KG1 (cell line): ENCODE data around the gene CD300A.

ENCODE experiments used
- DNase-seq: peaks from one replicate; lab custom pipeline; 2025; lab: John Stamatoyannopoulos, UW

Gene CD300A

GRCh38 chr17:74466111-74466827 lies at the start of gene CD300A:
Gene CD300A, plus strand, starts transcription at chr17:74466634. Its CDS starts 70 bp downstream, at chr17:74466704.
- peak; percentile 75 for DNase-seq

DNA sequence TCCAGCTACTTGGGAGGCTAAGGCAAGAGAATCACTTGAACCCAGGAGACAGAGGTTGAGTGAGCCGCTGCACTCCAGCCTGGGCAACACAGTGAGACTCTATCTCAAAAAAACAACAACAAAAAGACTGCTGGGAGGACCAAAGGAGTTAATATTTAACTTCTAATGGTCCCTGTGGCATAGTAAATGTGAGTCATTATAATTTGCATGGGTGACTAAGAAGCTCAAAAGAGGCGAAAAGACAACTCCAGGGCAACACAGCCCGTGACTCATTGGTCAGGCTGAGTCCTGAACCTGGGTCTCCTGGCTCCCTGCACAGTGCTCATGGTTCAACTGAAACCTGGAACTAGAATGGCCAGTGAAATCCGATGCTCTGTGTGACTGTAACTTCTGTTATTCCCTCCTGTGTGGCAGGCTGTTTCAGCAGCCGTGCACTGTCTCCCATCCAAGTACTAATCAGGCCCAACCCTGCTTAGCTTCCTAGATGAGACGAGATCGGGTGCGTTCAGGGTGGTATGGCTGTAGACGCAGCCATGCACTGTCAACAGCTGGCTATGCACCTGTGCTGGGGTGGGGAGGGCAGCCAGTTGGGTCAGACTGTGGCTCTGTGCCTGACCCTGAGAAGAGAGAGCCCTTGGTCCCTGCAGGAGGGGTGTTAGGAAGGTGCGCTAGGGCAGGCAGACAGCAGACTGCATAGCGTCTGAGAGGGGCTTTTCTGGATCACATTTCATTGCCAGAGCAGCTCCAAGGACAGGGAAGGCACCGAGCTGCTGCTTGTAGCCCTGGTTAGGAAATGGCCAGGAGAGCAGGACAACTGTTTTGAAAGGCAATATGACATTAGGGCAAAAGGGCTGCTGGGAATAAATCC lies 49.0 kb upstream of the CD300A start:
- DNase-seq, result no peak

DNA sequence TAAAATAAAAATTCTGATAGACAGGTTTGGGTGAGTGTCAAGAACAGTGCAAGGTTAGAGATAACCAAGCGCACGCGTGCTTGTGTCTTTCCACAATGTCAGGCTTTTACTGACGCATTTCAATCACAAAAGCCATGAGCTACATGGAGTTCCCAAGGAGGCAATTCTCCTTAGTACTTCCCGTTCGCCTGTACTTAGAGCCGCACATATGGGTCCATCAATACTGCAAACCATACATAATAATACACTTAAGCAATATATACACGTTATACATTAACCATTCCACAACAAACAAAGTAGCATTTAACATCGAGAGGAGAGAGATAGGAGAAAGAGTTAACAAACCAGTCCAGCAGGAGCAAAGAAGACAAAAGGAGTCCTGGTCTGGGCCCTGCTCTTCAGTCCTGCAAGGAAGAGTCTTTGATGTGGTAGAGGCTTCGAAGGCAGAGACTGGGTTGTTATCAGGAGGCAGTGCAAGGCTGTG lies 46.5 kb upstream of the CD300A start:
- DNase-seq, result no peak

DNA sequence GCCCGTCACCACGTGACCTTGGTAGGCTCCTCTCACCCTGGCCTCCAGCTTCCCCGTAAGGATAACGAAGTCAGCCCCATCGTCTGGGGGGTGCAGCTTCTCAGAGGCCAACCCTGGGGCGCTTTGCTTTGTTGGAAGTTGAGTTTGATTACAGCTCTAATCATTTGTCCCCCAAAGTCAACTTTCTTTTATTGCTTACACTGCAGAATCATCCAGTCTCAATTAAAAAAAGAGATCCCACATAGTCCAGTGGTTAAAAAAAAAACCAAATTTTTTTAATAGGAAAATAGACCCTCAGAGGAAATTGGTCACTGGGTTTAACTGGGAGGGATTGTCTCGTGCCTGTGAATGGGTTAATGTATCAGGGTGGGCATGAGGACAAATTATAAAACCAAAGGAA lies 42.3 kb upstream of the CD300A start:
- no peak for DNase-seq

GRCh38 chr17:74424657-74425056 lies 41.8 kb upstream of the CD300A start:
- no peak for DNase-seq

DNA sequence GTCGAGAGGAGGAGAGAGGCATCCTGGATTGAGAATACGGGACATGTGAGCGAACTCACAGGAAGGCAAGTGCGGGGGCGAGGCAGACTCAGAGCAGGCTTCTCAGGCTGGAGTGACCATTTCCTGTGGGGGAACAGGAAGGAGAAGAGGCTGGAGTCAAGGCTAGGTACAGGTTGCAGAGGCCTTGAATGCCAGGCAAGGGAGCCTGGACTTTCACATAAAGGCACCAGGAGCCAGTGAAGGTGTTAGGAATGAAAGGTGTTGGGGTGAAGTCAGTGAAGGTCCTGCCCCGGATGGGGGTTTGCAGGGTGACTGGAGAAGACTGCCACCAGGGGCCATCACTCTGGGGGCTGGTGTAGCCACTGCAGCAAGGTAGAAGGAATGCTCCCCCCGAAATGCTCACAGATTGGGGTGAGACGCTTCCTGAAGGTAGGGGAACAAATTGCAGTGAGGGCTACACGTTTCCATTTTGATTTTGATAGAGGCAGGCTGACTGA lies 39.8 kb upstream of the CD300A start:
- DNase-seq, result no peak

- DNase-seq, result no peak
These were observed 39.2 kb upstream of the CD300A start for GRCh38 chr17:74427048-74427762.

- DNase-seq, result no peak
These were observed 38.7 kb upstream of the CD300A start for GRCh38 chr17:74427763-74428153.

DNA sequence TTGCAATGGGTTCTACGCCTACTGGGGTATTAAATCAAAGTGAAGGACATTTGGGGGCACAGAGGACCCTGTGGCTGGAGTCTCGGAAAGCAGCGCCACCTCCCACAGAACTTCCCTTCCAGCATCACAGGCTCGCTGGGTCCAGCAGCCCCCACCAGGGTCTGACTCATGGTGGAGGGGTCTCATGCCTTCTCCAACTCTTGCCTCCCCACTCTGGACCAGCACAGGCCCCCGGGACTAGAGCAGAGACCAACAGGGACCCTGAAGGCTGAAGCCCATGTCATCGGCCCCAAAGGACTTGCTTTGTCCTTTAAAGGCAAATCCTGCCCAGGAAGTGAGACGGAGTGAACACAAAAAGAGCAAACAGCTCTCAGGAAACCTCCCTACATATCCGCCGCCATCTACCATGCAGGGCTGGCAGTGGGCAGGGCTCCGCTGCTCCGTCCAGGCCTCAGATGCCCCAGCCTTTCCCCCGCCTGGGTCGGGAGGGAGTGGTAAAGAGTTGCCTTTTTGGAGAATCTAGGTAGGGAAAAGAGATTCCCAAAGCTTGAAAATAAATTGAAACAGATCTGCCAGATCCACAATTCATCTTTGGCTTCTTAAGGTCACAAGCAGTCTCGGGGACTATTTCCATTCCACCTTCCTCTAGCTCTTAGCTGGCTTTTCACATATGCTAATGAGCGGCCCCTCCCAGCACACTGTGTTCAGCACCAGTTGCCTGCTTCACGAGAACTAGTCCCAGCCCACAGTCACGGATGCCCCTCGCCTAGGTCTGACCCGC lies 36.6 kb upstream of the CD300A start:
- no peak for DNase-seq

- DNase-seq, result no peak
These were observed 36.1 kb upstream of the CD300A start for GRCh38 chr17:74430385-74430705.

- DNase-seq, result no peak
These were observed 35.5 kb upstream of the CD300A start for GRCh38 chr17:74430706-74431567.

- DNase-seq, result no peak
These were observed 34.6 kb upstream of the CD300A start, which contains the start of gene GPRC5C for GRCh38 chr17:74431568-74432423. Gene GPRC5C, plus strand, starts transcription at chr17:74432088. Its CDS starts 7,689 bp downstream, at chr17:74439777.

- DNase-seq, result no peak
These were observed 34.1 kb upstream of the CD300A start for GRCh38 chr17:74432424-74432690.

- DNase-seq, result no peak
These were observed 33.6 kb upstream of the CD300A start for GRCh38 chr17:74432766-74433391.

- DNase-seq, result no peak
These were observed 32.9 kb upstream of the CD300A start for GRCh38 chr17:74433421-74434121.

DNA sequence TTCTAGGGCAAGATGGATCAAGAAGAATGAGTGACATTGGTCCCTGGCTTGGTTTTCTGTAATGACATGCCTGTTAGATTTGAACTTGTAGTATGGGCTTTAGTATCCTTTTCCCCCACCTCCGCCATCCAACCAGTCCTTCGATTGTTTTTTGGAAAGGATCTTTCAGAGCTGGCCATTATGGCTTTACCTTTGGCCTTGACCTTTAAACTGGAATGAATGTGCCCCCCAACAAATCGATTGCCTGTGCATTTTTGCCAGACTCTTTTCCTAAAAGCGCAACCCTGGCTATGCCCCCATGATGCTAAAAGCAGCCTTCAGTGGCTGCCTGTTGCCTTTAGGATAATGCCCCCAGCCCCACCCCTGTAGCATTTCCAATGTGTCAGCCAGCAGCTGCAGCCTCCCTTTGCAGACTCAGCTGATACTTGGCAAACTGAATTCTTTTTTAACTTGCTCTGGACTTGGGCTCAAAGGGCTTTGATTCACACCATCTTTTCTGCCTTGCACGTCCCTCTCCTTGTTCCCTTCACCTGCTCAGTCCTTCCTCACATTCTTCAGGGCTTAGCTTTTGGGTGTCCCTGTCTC lies 30.6 kb upstream of the CD300A start:
- DNase-seq, result no peak

DNA sequence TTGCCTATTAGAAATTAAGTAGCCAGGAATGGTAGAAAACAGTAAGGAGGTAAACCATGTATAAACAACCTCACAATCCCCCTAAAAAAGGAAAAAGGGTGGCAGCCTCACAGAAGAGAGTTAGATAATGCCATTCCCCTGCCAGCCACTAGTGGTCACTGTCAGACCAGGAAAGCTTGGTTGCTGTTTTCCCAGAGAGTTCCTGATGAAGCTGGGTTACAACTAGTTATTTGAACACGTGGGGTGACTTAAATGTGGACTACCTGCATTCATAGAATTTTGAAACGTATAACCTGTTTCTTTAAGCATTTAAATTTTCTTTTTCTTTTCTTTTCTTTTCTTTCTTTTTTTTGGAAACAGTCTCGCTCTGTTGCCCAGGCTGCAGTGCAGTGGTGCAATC lies 28.7 kb upstream of the CD300A start:
- no peak for DNase-seq
